Endodermal cell (in vitro differentiated cells): Measurements from ENCODE around the gene NAT8. TPM values are rescaled to one million over a fixed set of nuclear protein-coding genes. Genes with fewer than 3 reads are reported as not detected.
A peak's percentile ranks its signal among the peaks of the same experiment; 100 is the strongest.
"Not testable (repeated sequence)": the region's sequence is repeated elsewhere in the genome, so short reads cannot be mapped to it uniquely, and the experiment has no call there.

Experiments used
- DNase-seq: peaks from one replicate; pipeline ENCODE4 v3.0.0-alpha.2; 2017
- H3K27ac ChIP-seq: 2 replicates; pipeline ENCODE4 v1.5.1; 2013; ENCODE audit warnings: mild to moderate bottlenecking, low read depth, low read length, moderate library complexity
- H3K27me3 ChIP-seq: 2 replicates; pipeline ENCODE4 v1.6.1; 2013; ENCODE audit warnings: mild to moderate bottlenecking, low read length, moderate library complexity; ENCODE audit not compliant: insufficient read depth, control insufficient read depth, poor library complexity, severe bottlenecking
- H3K36me3 ChIP-seq: 2 replicates; pipeline ENCODE4 v1.7.0; 2013; ENCODE audit warnings: mild to moderate bottlenecking, low read length, moderate library complexity; ENCODE audit not compliant: control insufficient read depth, insufficient read depth
- H3K4me1 ChIP-seq: one replicate; pipeline ENCODE4 v1.7.0; 2013; ENCODE audit warnings: low read length; ENCODE audit not compliant: control insufficient read depth, insufficient read depth
- H3K4me3 ChIP-seq: 2 replicates; pipeline ENCODE4 v1.5.1; 2013; ENCODE audit warnings: mild to moderate bottlenecking, low read length, moderate library complexity
- H3K9ac ChIP-seq: 2 replicates; pipeline ENCODE4 v1.6.1; 2013; ENCODE audit warnings: mild to moderate bottlenecking, low read length, moderate library complexity; ENCODE audit not compliant: poor library complexity, severe bottlenecking; ENCODE audit errors: extremely low read depth
- H3K9me3 ChIP-seq: 2 replicates; pipeline ENCODE4 v1.6.1; 2013; ENCODE audit warnings: mild to moderate bottlenecking, low read length, moderate library complexity; ENCODE audit not compliant: control insufficient read depth
- H3K27ac Mint-ChIP-seq: 2 replicates; pipeline ENCODE4 v1.8.0; 2020; ENCODE audit warnings: mixed read lengths
- H3K27me3 Mint-ChIP-seq: 2 replicates; pipeline ENCODE4 v1.8.0; 2021; ENCODE audit warnings: mild to moderate bottlenecking, mixed read lengths; ENCODE audit not compliant: insufficient read depth
- H3K36me3 Mint-ChIP-seq: 2 replicates; pipeline ENCODE4 v1.8.0; 2020; ENCODE audit warnings: low read depth, mixed read lengths
- H3K4me1 Mint-ChIP-seq: 2 replicates; pipeline ENCODE4 v1.8.0; 2020; ENCODE audit warnings: mixed read lengths
- H3K4me3 Mint-ChIP-seq: 2 replicates; pipeline ENCODE4 v1.8.0; 2020; ENCODE audit warnings: mild to moderate bottlenecking, moderate library complexity, mixed read lengths
- H3K9me3 Mint-ChIP-seq: 2 replicates; pipeline ENCODE4 v1.8.0; 2020; ENCODE audit warnings: mild to moderate bottlenecking, mixed read lengths
- WGBS, 2 experiments: methylation state at CpG; one replicate each; pipeline versions ENCODE4 v1.1.5 to v1.1.7; 2013; ENCODE audit warnings: missing lambda C conversion rate in 2 of 2, mixed read lengths in 1 of 2; ENCODE audit not compliant: insufficient coverage in 1 of 2, insufficient read length in 1 of 2; 5-methylcytosine and 5-hydroxymethylcytosine counted together
- total RNA-seq, 2 donors: library from RNA; stranded (reverse); fragmentation: NEBNext Ultra II Directional in 1 of 2; extraction: Animal tissue kit (Norgen Biotek cat#: 25700) in 1 of 2; gene quantifications; 2 replicates in 1 of 2; 3 replicates in 1 of 2; pipeline ENCODE4 v1.2.1, GENCODE V29; 2021
- TF ChIP-seq, protein P1 (sequence below): fragments of 200-600 bp; sonication (generic); conservative IDR thresholded peaks from 2 replicates; pipeline ENCODE4 v1.5.0; 2021; ENCODE audit warnings: antibody characterized with exemption, mild to moderate bottlenecking

Gene NAT8
- total RNA-seq, 2 donors from 2014 or later = not detected

DNA sequence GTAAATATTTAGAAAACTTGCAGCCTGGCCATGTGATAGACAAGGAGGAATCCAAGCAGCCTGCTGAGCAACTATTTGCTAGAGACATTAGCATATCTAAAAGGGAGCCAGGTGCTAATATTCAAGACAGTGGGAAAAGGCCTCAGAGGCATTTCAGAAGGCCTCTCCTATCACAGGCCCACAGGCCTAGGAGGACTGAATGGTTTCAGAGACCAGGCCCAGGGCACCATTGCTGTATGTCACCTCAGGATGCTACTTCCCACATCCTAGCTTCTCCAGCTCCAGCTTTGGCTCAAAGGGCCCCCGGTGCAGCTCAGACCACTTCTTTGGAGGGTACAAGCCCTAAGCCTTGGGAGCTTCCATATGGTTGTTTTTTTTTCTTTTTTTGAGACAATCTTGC lies 3.8 kb downstream of the NAT8 start:
- Mint-ChIP-seq H3K27me3 (peaks cover 20% of the 10 kb centered on the region), H3K27ac (no peak overlapping the region), H3K4me1 (no peaks in the 10 kb centered on the region), H3K36me3 (no peaks in the 10 kb centered on the region), H3K4me3 (no peak overlapping the region), H3K9me3 (peaks cover 47% of the 10 kb centered on the region)
- Histone ChIP-seq H3K27ac (no peak overlapping the region), H3K36me3 (no peaks in the 10 kb centered on the region), H3K4me1 (no peaks in the 10 kb centered on the region), H3K9ac (no peak overlapping the region), H3K9me3 (peaks cover 18% of the 10 kb centered on the region), H3K27me3 (no peaks in the 10 kb centered on the region), H3K4me3 (no peak overlapping the region)
- TF ChIP-seq, protein P1, sequence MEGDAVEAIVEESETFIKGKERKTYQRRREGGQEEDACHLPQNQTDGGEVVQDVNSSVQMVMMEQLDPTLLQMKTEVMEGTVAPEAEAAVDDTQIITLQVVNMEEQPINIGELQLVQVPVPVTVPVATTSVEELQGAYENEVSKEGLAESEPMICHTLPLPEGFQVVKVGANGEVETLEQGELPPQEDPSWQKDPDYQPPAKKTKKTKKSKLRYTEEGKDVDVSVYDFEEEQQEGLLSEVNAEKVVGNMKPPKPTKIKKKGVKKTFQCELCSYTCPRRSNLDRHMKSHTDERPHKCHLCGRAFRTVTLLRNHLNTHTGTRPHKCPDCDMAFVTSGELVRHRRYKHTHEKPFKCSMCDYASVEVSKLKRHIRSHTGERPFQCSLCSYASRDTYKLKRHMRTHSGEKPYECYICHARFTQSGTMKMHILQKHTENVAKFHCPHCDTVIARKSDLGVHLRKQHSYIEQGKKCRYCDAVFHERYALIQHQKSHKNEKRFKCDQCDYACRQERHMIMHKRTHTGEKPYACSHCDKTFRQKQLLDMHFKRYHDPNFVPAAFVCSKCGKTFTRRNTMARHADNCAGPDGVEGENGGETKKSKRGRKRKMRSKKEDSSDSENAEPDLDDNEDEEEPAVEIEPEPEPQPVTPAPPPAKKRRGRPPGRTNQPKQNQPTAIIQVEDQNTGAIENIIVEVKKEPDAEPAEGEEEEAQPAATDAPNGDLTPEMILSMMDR = no peak
- WGBS, 2 experiments = 88 to 100% methylated on average over 1 of the region's 1 CpG
- DNase-seq = no peak

DNA sequence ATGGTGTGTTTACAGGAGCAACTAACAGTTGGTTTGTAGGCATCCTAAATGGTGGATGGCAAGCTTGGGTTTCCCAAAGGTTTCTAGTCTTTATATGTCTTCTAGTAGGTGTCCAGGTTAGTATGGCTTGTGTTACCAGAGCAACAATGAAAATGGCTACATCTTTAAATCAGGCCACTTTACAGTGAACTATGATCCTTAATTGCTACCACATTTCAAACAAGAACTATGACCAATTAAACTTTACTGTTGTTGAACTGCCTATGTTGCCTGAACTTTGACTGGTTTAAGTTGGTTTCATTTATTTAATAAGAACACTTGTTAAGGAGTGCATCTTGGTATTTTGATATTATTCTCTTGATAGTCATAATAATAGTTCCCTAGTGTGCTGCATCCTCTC lies 5.2 kb downstream of the NAT8 start:
- not testable (repeated sequence) for H3K4me3 ChIP-seq, DNase-seq, H3K36me3 Mint-ChIP-seq, H3K4me3 Mint-ChIP-seq, H3K27me3 ChIP-seq, H3K4me1 ChIP-seq, H3K27ac Mint-ChIP-seq, H3K9ac ChIP-seq, H3K36me3 ChIP-seq, H3K4me1 Mint-ChIP-seq, H3K27ac ChIP-seq
- Mint-ChIP-seq H3K27me3 (peaks cover 19% of the 10 kb centered on the region), H3K9me3 (peaks cover 47% of the 10 kb centered on the region)
- peaks cover 18% of the 10 kb centered on the region for H3K9me3 ChIP-seq

- not testable (repeated sequence) for H3K27ac Mint-ChIP-seq
- DNase-seq = peak; percentile 65
Measured at GRCh38 chr2:73630662-73631266, 11.5 kb downstream of the NAT8 start.

DNA sequence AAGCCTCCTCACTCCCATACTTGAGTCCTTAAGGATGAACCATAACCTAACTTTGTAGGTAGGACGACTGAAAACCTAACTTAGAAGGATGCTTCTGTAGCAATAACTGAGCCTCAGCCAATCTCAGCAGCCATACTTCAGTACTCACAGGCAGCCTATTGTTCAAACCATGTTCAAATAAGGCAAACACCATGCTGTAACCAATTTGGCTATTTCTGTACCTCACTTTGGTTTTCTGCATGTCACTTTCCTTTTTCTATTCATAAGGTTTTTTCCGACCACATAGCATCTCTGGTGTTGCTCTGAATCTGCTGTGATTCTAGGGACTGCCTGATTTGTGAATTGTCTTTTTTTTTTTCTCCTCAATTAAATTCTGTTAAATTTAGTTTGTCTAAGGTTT lies 13.7 kb downstream of the NAT8 start:
- H3K27ac ChIP-seq, H3K9ac ChIP-seq, H3K4me3 ChIP-seq, H3K9me3 ChIP-seq, H3K4me3 Mint-ChIP-seq, H3K36me3 ChIP-seq, H3K4me1 Mint-ChIP-seq, H3K36me3 Mint-ChIP-seq, H3K27me3 Mint-ChIP-seq, DNase-seq, H3K27ac Mint-ChIP-seq, H3K4me1 ChIP-seq: not testable (repeated sequence)
- H3K27me3 ChIP-seq = peaks cover 13% of the 10 kb centered on the region
- 76 to 100% methylated on average over 1 to 2 of the region's 2 CpGs for WGBS, 2 experiments
- peaks cover 11% of the 10 kb centered on the region for H3K9me3 Mint-ChIP-seq

More at GRCh38 chr2:73630662-73631266, 11.5 kb downstream of the NAT8 start:
- peaks cover 13% of the 10 kb centered on the region for H3K27me3 ChIP-seq
- H3K9me3 ChIP-seq, H3K4me1 ChIP-seq, H3K9ac ChIP-seq, H3K4me1 Mint-ChIP-seq, H3K27me3 Mint-ChIP-seq, H3K4me3 Mint-ChIP-seq, H3K27ac ChIP-seq, H3K4me3 ChIP-seq, H3K36me3 Mint-ChIP-seq, H3K36me3 ChIP-seq: not testable (repeated sequence)
- WGBS, 2 experiments = 86 to 100% methylated on average over 1 of the region's 2 CpGs
- H3K9me3 Mint-ChIP-seq = peaks cover 11% of the 10 kb centered on the region
- TF ChIP-seq, protein P1 = peak; percentile 78

DNA sequence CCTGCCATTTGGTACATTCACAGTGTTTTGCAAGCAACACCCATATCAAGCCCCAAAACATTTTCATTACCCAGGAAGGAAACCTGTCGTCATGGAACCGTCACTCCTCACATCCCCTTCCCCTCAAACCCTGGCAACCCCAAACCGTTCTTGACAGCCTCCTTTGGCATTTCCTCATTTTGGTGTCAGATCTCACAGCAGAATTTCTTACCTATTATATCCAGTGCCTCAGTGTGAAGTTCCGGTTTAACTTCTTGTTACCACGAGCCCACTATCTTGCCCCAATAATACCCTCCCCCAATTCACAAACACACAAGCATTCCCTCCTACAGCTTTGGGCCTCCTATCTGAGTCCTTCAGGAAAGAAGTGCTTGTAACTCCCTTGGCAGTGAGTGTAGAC lies 16.0 kb downstream of the NAT8 start:
- not testable (repeated sequence) for DNase-seq, H3K4me3 Mint-ChIP-seq, H3K36me3 Mint-ChIP-seq, H3K4me1 ChIP-seq, H3K36me3 ChIP-seq, H3K9me3 ChIP-seq, H3K27ac ChIP-seq, H3K9ac ChIP-seq, H3K27me3 Mint-ChIP-seq, H3K4me1 Mint-ChIP-seq, H3K27me3 ChIP-seq, H3K27ac Mint-ChIP-seq, H3K4me3 ChIP-seq
- WGBS, 2 experiments = 78 to 100% methylated on average over 1 to 4 of the region's 5 CpGs
- peaks cover 11% of the 10 kb centered on the region for H3K9me3 Mint-ChIP-seq
